ENCODE results near the gene MED1.

DNA sequence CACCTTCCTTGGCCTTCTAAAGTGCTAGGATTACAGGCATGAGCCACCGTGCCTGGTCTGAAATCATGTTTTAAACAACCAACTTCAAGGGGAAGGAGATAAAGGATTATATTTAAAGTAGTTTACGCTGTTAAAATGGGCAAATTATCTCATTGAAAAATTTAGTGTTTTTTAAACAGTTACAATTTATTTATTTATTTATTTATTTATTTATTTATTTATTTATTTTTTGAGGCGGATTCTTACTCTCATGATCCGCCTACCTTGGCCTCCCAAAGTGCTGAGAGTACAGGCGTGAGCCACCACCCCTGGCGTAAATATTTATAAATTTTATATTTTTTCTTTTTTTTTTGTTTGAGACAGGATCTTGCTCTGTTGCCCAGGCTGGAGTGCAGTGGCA is 32.4 kb upstream of the MED1 start:
- TF ChIP-seq, protein P1, sequence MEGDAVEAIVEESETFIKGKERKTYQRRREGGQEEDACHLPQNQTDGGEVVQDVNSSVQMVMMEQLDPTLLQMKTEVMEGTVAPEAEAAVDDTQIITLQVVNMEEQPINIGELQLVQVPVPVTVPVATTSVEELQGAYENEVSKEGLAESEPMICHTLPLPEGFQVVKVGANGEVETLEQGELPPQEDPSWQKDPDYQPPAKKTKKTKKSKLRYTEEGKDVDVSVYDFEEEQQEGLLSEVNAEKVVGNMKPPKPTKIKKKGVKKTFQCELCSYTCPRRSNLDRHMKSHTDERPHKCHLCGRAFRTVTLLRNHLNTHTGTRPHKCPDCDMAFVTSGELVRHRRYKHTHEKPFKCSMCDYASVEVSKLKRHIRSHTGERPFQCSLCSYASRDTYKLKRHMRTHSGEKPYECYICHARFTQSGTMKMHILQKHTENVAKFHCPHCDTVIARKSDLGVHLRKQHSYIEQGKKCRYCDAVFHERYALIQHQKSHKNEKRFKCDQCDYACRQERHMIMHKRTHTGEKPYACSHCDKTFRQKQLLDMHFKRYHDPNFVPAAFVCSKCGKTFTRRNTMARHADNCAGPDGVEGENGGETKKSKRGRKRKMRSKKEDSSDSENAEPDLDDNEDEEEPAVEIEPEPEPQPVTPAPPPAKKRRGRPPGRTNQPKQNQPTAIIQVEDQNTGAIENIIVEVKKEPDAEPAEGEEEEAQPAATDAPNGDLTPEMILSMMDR (IDR thresholded peaks at IDR 0.05): no peak
- TF ChIP-seq POLR2A (IDR thresholded peaks at IDR 0.05): no peak

All from thyroid gland (tissue), 4 donors.